MG63 (cell line): ENCODE data around the gene AGPS. TPM values are rescaled to one million over a fixed set of nuclear protein-coding genes. Genes with fewer than 3 reads are reported as not detected.
"Not testable (repeated sequence)": the region's sequence is repeated elsewhere in the genome, so short reads cannot be mapped to it uniquely, and the experiment has no call there.

Source experiments
- DNase-seq: peaks from one replicate; pipeline ENCODE4 v3.0.0-alpha.2; 2020
- H3K27me3 ChIP-seq: fragments of 250-450 bp; sonication (Bioruptor Pico); 2 replicates; pipeline ENCODE4 v1.5.1; 2020; ENCODE audit warnings: mild to moderate bottlenecking, moderate library complexity
- H3K36me3 ChIP-seq: fragments of 250-450 bp; sonication (Bioruptor Pico); 2 replicates; pipeline ENCODE4 v1.5.1; 2020; ENCODE audit warnings: mild to moderate bottlenecking, moderate library complexity
- H3K4me3 ChIP-seq: fragments of 250-450 bp; sonication (Bioruptor Pico); 2 replicates; pipeline ENCODE4 v1.5.1; 2020; ENCODE audit warnings: mild to moderate bottlenecking, moderate library complexity
- H3K9me3 ChIP-seq: fragments of 250-450 bp; sonication (Bioruptor Pico); 2 replicates; pipeline ENCODE4 v1.5.1; 2020; ENCODE audit warnings: mild to moderate bottlenecking, moderate library complexity
- total RNA-seq: library from RNA; depleted of rRNA; stranded (reverse); fragments of >200 nt; shearing (Covaris generic); gene quantifications from 2 replicates; pipeline ENCODE4 v1.2.3, GENCODE V29; 2014; ENCODE audit warnings: low replicate concordance

Gene AGPS
- total RNA-seq, 1 experiment from 2014 or later: 31.0 TPM

- Histone ChIP-seq H3K9me3 (peaks cover 13% of the 10 kb centered on the region), H3K4me3 (no peak overlapping the region), H3K27me3 (no peaks in the 10 kb centered on the region), H3K36me3 (peaks cover 20% of the 10 kb centered on the region)
- no peak for DNase-seq
These were observed 84.3 kb downstream of the AGPS start for GRCh38 chr2:177476897-177477296.

GRCh38 chr2:177478029-177478428 is 85.5 kb downstream of the AGPS start:
- DNase-seq: no peak
- Histone ChIP-seq H3K36me3 (peaks cover 15% of the 10 kb centered on the region), H3K4me3 (no peak overlapping the region), H3K9me3 (peaks cover 13% of the 10 kb centered on the region), H3K27me3 (no peaks in the 10 kb centered on the region)

- Histone ChIP-seq H3K36me3 (peaks cover 14% of the 10 kb centered on the region), H3K27me3 (no peaks in the 10 kb centered on the region), H3K9me3 (peaks cover 13% of the 10 kb centered on the region), H3K4me3 (no peak overlapping the region)
- no peak for DNase-seq
These were observed 86.3 kb downstream of the AGPS start for GRCh38 chr2:177478907-177479306.

- no peak overlapping the region for H3K4me3 ChIP-seq
- DNase-seq: no peak
- H3K36me3 ChIP-seq: peaks cover 11% of the 10 kb centered on the region
- H3K27me3 ChIP-seq: no peaks in the 10 kb centered on the region
- peaks cover 12% of the 10 kb centered on the region for H3K9me3 ChIP-seq
These were observed 89.6 kb downstream of the AGPS start for GRCh38 chr2:177482195-177482594.

- DNase-seq: no peak
- H3K27me3 ChIP-seq: no peaks in the 10 kb centered on the region
- no peaks in the 10 kb centered on the region; the same call in 1 of the 2 replicates for H3K9me3 ChIP-seq
- 0 out of 2 replicates have a peak, but pooled peaks cover 4% of the 10 kb centered on the region for H3K36me3 ChIP-seq
- no peak overlapping the region for H3K4me3 ChIP-seq
These were observed 91.0 kb downstream of the AGPS start for GRCh38 chr2:177483531-177483930.

- DNase-seq: no peak
- no peak overlapping the region for H3K4me3 ChIP-seq
- no peaks in the 10 kb centered on the region for H3K9me3 ChIP-seq
- H3K27me3 ChIP-seq: no peaks in the 10 kb centered on the region
- H3K36me3 ChIP-seq: 0 out of 2 replicates have a peak, but pooled peaks cover 4% of the 10 kb centered on the region
These were observed 91.7 kb downstream of the AGPS start for GRCh38 chr2:177484180-177484795.

GRCh38 chr2:177485657-177486056 is 93.1 kb downstream of the AGPS start:
- H3K36me3 ChIP-seq, H3K4me3 ChIP-seq, DNase-seq, H3K9me3 ChIP-seq, H3K27me3 ChIP-seq: not testable (repeated sequence)

- H3K36me3 ChIP-seq: no peaks in the 10 kb centered on the region
- H3K9me3 ChIP-seq: no peaks in the 10 kb centered on the region
- H3K27me3 ChIP-seq: no peaks in the 10 kb centered on the region
- no peak overlapping the region for H3K4me3 ChIP-seq
- no peak for DNase-seq
These were observed 97.2 kb downstream of the AGPS start for GRCh38 chr2:177489719-177490301.

GRCh38 chr2:177495945-177496344 is 103.4 kb downstream of the AGPS start:
- H3K9me3 ChIP-seq: no peaks in the 10 kb centered on the region
- no peaks in the 10 kb centered on the region for H3K27me3 ChIP-seq
- DNase-seq: no peak
- H3K4me3 ChIP-seq: no peak overlapping the region
- H3K36me3 ChIP-seq: no peaks in the 10 kb centered on the region; the same call in none of the 2 replicates

- DNase-seq: no peak
- Histone ChIP-seq H3K36me3 (no peaks in the 10 kb centered on the region; the same call in none of the 2 replicates), H3K4me3 (no peak overlapping the region), H3K27me3 (no peaks in the 10 kb centered on the region), H3K9me3 (no peaks in the 10 kb centered on the region)
These were observed 104.3 kb downstream of the AGPS start for GRCh38 chr2:177496921-177497320.

- DNase-seq: no peak
- H3K9me3 ChIP-seq: no peaks in the 10 kb centered on the region
These were observed 108.6 kb downstream of the AGPS start for GRCh38 chr2:177501186-177501585.

GRCh38 chr2:177506505-177506904 is 113.9 kb downstream of the AGPS start:
- DNase-seq: no peak
- Histone ChIP-seq H3K9me3 (no peaks in the 10 kb centered on the region), H3K36me3 (peaks cover 2% of the 10 kb centered on the region; the same call in 1 of the 2 replicates), H3K4me3 (no peak overlapping the region), H3K27me3 (no peaks in the 10 kb centered on the region)

More at GRCh38 chr2:177501186-177501585, 108.6 kb downstream of the AGPS start:
- Histone ChIP-seq H3K27me3 (no peaks in the 10 kb centered on the region), H3K36me3 (no peaks in the 10 kb centered on the region; the same call in none of the 2 replicates), H3K4me3 (no peak overlapping the region)

- Histone ChIP-seq H3K9me3 (no peaks in the 10 kb centered on the region), H3K4me3 (no peak overlapping the region), H3K36me3 (peaks cover 2% of the 10 kb centered on the region; the same call in 1 of the 2 replicates), H3K27me3 (no peaks in the 10 kb centered on the region)
- DNase-seq: no peak
These were observed 114.4 kb downstream of the AGPS start for GRCh38 chr2:177506998-177507397.

- Histone ChIP-seq H3K27me3 (no peaks in the 10 kb centered on the region), H3K4me3 (no peak overlapping the region), H3K9me3 (no peaks in the 10 kb centered on the region), H3K36me3 (peaks cover 9% of the 10 kb centered on the region)
- DNase-seq: no peak
These were observed 124.4 kb downstream of the AGPS start for GRCh38 chr2:177516824-177517544.

- Histone ChIP-seq H3K4me3 (no peak overlapping the region), H3K36me3 (peaks cover 9% of the 10 kb centered on the region), H3K27me3 (no peaks in the 10 kb centered on the region), H3K9me3 (no peaks in the 10 kb centered on the region)
- DNase-seq: no peak
These were observed 126.2 kb downstream of the AGPS start for GRCh38 chr2:177518754-177519153.

- no peak for DNase-seq
- no peaks in the 10 kb centered on the region for H3K27me3 ChIP-seq
- peaks cover 8% of the 10 kb centered on the region; the same call in 1 of the 2 replicates for H3K36me3 ChIP-seq
- no peaks in the 10 kb centered on the region for H3K9me3 ChIP-seq
- no peak overlapping the region for H3K4me3 ChIP-seq
These were observed 127.1 kb downstream of the AGPS start for GRCh38 chr2:177519534-177520115.

- no peak for DNase-seq
- Histone ChIP-seq H3K36me3 (peaks cover 6% of the 10 kb centered on the region; the same call in 1 of the 2 replicates), H3K27me3 (no peaks in the 10 kb centered on the region), H3K4me3 (no peak overlapping the region), H3K9me3 (no peaks in the 10 kb centered on the region)
These were observed 127.8 kb downstream of the AGPS start for GRCh38 chr2:177520324-177520723.
